ENCODE measurements around the gene LILRB3. TPM values are rescaled to one million over a fixed set of nuclear protein-coding genes. Genes with fewer than 3 reads are reported as not detected.
"Not testable (repeated sequence)": the region's sequence is repeated elsewhere in the genome, so short reads cannot be mapped to it uniquely, and the experiment has no call there.

Gene LILRB3
- total RNA-seq, 2 experiments from 2014 or later: 1.1 to 1.3 TPM

DNA sequence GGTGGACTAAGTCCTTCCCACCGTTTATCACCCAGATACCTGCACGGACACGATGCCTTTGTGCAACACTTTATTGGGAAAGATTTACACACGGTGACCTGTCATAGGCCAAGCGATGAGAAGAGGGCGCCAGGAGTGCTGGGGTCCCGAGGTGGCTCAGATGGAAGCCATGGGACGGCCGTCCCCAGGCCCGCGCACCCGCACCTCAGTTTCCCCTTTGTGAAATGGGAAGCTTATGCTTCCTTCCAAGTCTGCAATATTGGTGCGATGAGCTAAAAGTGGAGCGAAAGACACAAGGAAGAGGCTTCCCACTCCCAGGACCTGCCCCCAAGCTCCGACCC is 49.5 kb downstream of the LILRB3 start:
- Mint-ChIP-seq H3K36me3 (ENCODE audit: low read depth) (peaks cover 3% of the 10 kb centered on the region), H3K9me3 (no peaks in the 10 kb centered on the region), H3K4me3 (no peak overlapping the region), H3K27ac (no peak overlapping the region), H3K27me3 (no peaks in the 10 kb centered on the region), H3K4me1 (ENCODE audit: low read depth) (no peaks in the 10 kb centered on the region)
- no peak for DNase-seq
- no peak for ATAC-seq (ENCODE audit: poor library complexity)
- Histone ChIP-seq H3K36me3 (ENCODE audit: insufficient read depth, low read length) (peaks cover 3% of the 10 kb centered on the region), H3K9me3 (ENCODE audit: control insufficient read depth in 1 of 2, insufficient read depth in 1 of 2, low read length in 2 of 2) (no peaks in the 10 kb centered on the region), H3K4me1 (ENCODE audit: insufficient read depth, low read length) (peaks cover 16% of the 10 kb centered on the region), H3K27ac (ENCODE audit: low read depth in 1 of 2, low read length in 2 of 2) (no peak overlapping the region), H3K27me3 (ENCODE audit: control insufficient read depth in 1 of 2, insufficient read depth in 2 of 2, low read length in 2 of 2) (no peaks in the 10 kb centered on the region), H3K4me3 (ENCODE audit: low read length) (no peak overlapping the region)
- TF ChIP-seq, protein P1, sequence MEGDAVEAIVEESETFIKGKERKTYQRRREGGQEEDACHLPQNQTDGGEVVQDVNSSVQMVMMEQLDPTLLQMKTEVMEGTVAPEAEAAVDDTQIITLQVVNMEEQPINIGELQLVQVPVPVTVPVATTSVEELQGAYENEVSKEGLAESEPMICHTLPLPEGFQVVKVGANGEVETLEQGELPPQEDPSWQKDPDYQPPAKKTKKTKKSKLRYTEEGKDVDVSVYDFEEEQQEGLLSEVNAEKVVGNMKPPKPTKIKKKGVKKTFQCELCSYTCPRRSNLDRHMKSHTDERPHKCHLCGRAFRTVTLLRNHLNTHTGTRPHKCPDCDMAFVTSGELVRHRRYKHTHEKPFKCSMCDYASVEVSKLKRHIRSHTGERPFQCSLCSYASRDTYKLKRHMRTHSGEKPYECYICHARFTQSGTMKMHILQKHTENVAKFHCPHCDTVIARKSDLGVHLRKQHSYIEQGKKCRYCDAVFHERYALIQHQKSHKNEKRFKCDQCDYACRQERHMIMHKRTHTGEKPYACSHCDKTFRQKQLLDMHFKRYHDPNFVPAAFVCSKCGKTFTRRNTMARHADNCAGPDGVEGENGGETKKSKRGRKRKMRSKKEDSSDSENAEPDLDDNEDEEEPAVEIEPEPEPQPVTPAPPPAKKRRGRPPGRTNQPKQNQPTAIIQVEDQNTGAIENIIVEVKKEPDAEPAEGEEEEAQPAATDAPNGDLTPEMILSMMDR (IDR thresholded peaks at IDR 0.05): no peak
- intact Hi-C loops (cut with DNase I, micrococcal nuclease): no loop called here
- POLR2A ChIA-PET: interaction anchor here (0.6 to 2.3 kb wide), 3 partner anchors 18 to 36 kb away, joined by 3 to 8 read pairs (median 3); partner anchors contain the start of genes CNOT3 and TSEN34
- CTCF ChIA-PET: interaction anchor here (1.1 kb wide), 1 partner anchor 13 kb away, joined by 4 read pairs; no protein-coding TSS in a partner anchor

DNA sequence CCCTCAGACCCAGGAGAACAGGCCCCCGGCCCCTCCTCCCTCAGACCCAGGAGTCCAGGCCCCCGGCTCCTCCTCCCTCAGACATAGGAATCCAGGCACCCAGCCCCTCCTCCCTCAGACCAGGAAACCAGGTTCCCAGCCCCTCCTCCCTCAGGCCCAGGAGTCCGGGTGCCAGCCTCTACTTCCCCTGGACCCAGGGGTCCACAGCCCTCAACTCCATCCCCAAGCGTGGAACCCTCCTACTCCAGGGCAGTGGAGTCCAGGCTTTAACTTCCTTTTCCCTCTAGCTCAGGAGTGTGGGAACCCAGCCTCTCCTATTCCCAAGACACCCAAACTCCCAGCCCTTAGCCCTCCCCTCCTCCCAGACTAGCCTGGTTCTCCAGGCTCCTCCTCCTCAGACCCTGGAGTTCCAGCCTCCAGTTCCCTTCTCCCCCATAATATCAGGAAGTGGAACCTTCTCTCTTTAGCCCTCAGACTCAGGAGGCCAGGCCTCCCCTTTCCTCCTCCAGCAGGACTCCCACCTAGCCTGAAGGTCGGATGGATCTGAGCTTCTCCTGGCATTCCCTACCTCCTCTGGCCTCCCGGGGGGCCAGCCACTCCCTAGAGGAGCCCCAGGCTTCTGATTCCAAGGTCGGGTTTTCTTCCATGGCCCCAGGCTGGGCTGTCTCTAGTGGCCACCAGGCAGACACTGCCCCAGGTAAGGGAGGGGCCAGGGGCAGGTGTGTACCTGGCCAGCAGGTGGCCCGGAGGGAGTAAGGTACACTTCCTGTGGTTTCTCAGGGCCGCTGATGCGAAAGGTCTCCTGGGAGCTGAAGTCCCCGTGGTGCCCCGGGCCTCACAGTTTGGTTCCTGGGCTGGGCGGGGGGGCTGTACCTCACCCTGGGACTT is 50.1 kb downstream of the LILRB3 start, which contains the start of gene TMC4:
TMC4 (minus strand) TSS at position 690 of the 888 bp plus-strand sequence; CDS start at position 647, 43 bp downstream.
- H3K27ac Mint-ChIP-seq: no peak within 1 kb of the TSS
- POLR2A ChIA-PET: interaction anchor here (0.6 to 2.3 kb wide), 3 partner anchors 18 to 36 kb away, joined by 3 to 8 read pairs (median 3); partner anchors contain the start of genes CNOT3 and TSEN34
- ATAC-seq (ENCODE audit: poor library complexity): no peak

DNA sequence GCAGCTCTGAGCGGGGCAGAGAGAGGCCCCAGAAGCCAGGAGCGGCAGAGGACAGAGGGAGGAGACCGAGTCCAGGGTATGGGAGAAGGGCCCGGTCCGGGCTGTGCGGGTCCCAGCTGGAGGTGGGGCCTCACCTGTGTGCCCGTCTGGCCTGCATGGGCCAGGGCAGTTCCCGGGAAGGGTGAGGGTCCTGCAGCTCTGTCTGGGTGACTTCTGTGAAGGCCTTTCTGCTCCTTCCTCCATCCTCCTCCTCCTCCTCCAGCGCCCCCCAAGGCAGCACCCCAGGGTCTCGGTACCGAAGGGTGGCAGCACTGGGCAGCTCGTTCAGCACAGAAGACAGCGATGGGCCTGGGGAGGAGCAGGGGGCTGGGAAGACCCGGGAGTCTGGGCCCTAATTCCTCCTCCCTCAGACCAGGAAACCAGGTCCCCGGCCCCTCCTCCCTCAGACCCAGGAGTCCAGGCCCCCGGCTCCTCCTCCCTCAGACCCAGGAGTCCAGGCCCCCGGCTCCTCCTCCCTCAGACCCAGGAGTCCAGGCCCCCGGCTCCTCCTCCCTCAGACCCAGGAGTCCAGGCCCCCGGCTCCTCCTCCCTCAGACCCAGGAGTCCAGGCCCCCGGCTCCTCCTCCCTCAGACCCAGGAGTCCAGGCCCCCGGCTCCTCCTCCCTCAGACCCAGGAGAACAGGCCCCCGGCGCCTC is 50.9 kb downstream of the LILRB3 start:
- H3K36me3 Mint-ChIP-seq (ENCODE audit: low read depth); CTCF ChIA-PET: not testable (repeated sequence)

More for the DNA sequence above, 50.1 kb downstream of the LILRB3 start, which contains the start of gene TMC4:
- H3K27ac ChIP-seq (ENCODE audit: low read depth in 1 of 2, low read length in 2 of 2): no peak within 1 kb of the TSS
- H3K27me3 Mint-ChIP-seq: no peaks in the 10 kb centered on the region
- H3K4me1 ChIP-seq (ENCODE audit: insufficient read depth, low read length): peaks cover 19% of the 10 kb centered on the region
- no peak within 1 kb of the TSS for H3K4me3 ChIP-seq (ENCODE audit: low read length)
- peaks cover 3% of the 10 kb centered on the region for H3K36me3 ChIP-seq (ENCODE audit: insufficient read depth, low read length)
- H3K4me3 Mint-ChIP-seq: no peak within 1 kb of the TSS
- no peaks in the 10 kb centered on the region for H3K4me1 Mint-ChIP-seq (ENCODE audit: low read depth)
- no peaks in the 10 kb centered on the region for H3K9me3 ChIP-seq (ENCODE audit: control insufficient read depth in 1 of 2, insufficient read depth in 1 of 2, low read length in 2 of 2)
- H3K27me3 ChIP-seq (ENCODE audit: control insufficient read depth in 1 of 2, insufficient read depth in 2 of 2, low read length in 2 of 2): no peaks in the 10 kb centered on the region
- H3K9me3 Mint-ChIP-seq: no peaks in the 10 kb centered on the region
- no peaks in the 10 kb centered on the region for H3K36me3 Mint-ChIP-seq (ENCODE audit: low read depth)
- TF ChIP-seq, protein P1 (IDR thresholded peaks at IDR 0.05): no peak
- intact Hi-C loops (cut with DNase I, micrococcal nuclease): no loop called here
- peak in 2 of 14 experiments; percentile 25 to 46 for DNase-seq
- CTCF ChIA-PET: interaction anchor here (1.1 kb wide), 1 partner anchor 14 kb away, joined by 4 read pairs; no protein-coding TSS in a partner anchor

More for the DNA sequence above, 50.9 kb downstream of the LILRB3 start:
- H3K27me3 Mint-ChIP-seq; H3K9me3 ChIP-seq (ENCODE audit: control insufficient read depth in 1 of 2, insufficient read depth in 1 of 2, low read length in 2 of 2); POLR2A ChIA-PET; H3K4me1 Mint-ChIP-seq (ENCODE audit: low read depth); H3K27ac ChIP-seq (ENCODE audit: low read depth in 1 of 2, low read length in 2 of 2); H3K27ac Mint-ChIP-seq; ATAC-seq (ENCODE audit: poor library complexity); H3K4me3 Mint-ChIP-seq; H3K36me3 ChIP-seq (ENCODE audit: insufficient read depth, low read length); H3K27me3 ChIP-seq (ENCODE audit: control insufficient read depth in 1 of 2, insufficient read depth in 2 of 2, low read length in 2 of 2); H3K4me3 ChIP-seq (ENCODE audit: low read length); H3K9me3 Mint-ChIP-seq; intact Hi-C loops (cut with DNase I, micrococcal nuclease): not testable (repeated sequence)
- DNase-seq: peak in 1 of 14 experiments; percentile 6
- peaks cover 19% of the 10 kb centered on the region for H3K4me1 ChIP-seq (ENCODE audit: insufficient read depth, low read length)
